ENCODE measurements around the gene MCU.
A peak's percentile ranks its signal among the peaks of the same experiment; 100 is the strongest.
"Not testable (repeated sequence)": the region's sequence is repeated elsewhere in the genome, so short reads cannot be mapped to it uniquely, and the experiment has no call there.

The MCU gene

GRCh38 chr10:72771195-72771594 is 79.3 kb downstream of the MCU start:
- not testable (repeated sequence) for H3K4me1 ChIP-seq (ENCODE audit: control insufficient read depth in 5 of 5, insufficient read depth in 5 of 5, low read length in 5 of 5); H3K9ac ChIP-seq (ENCODE audit: low read length in 5 of 5); H3K4me3 ChIP-seq (ENCODE audit: low read depth in 1 of 5, low read length in 5 of 5); H3K27me3 ChIP-seq (ENCODE audit: control insufficient read depth in 5 of 5, insufficient read depth in 4 of 5, low read length in 5 of 5); H3K36me3 ChIP-seq (ENCODE audit: control insufficient read depth in 5 of 5, insufficient read depth in 5 of 5, low read length in 5 of 5); H3K27ac ChIP-seq (ENCODE audit: low read depth, low read length)
- H3K9me3 ChIP-seq (ENCODE audit: control insufficient read depth in 5 of 5, low read length in 5 of 5), result peaks cover 3 to 11% (median 9%) of the 10 kb centered on the region in 5 donors

GRCh38 chr10:72772031-72772430 is 80.1 kb downstream of the MCU start:
- Histone ChIP-seq H3K4me1 (ENCODE audit: control insufficient read depth in 5 of 5, insufficient read depth in 5 of 5, low read length in 5 of 5) (no peaks in the 10 kb centered on the region), H3K9ac (ENCODE audit: low read length in 5 of 5) (no peak overlapping the region), H3K27me3 (ENCODE audit: control insufficient read depth in 5 of 5, insufficient read depth in 4 of 5, low read length in 5 of 5) (no peaks in the 10 kb centered on the region), H3K36me3 (ENCODE audit: control insufficient read depth in 5 of 5, insufficient read depth in 5 of 5, low read length in 5 of 5) (no peaks in the 10 kb centered on the region), H3K9me3 (ENCODE audit: control insufficient read depth in 5 of 5, low read length in 5 of 5) (peaks cover 3 to 11% (median 9%) of the 10 kb centered on the region in 5 donors), H3K27ac (ENCODE audit: low read depth, low read length) (no peak overlapping the region), H3K4me3 (ENCODE audit: low read depth in 1 of 5, low read length in 5 of 5) (no peak overlapping the region)

GRCh38 chr10:72779874-72780273 is 87.9 kb downstream of the MCU start:
- no peak overlapping the region for H3K4me3 ChIP-seq (ENCODE audit: low read depth in 1 of 5, low read length in 5 of 5)
- no peaks in the 10 kb centered on the region for H3K36me3 ChIP-seq (ENCODE audit: control insufficient read depth in 5 of 5, insufficient read depth in 5 of 5, low read length in 5 of 5)
- no peaks in the 10 kb centered on the region for H3K27me3 ChIP-seq (ENCODE audit: control insufficient read depth in 5 of 5, insufficient read depth in 4 of 5, low read length in 5 of 5)
- peaks cover 0 to 16% (median 6%) of the 10 kb centered on the region in 5 donors for H3K4me1 ChIP-seq (ENCODE audit: control insufficient read depth in 5 of 5, insufficient read depth in 5 of 5, low read length in 5 of 5)
- no peak overlapping the region for H3K9ac ChIP-seq (ENCODE audit: low read length in 5 of 5)
- no peak overlapping the region for H3K27ac ChIP-seq (ENCODE audit: low read depth, low read length)
- no peaks in the 10 kb centered on the region for H3K9me3 ChIP-seq (ENCODE audit: control insufficient read depth in 5 of 5, low read length in 5 of 5)

- Histone ChIP-seq H3K4me3 (ENCODE audit: low read depth in 1 of 5, low read length in 5 of 5) (no peak overlapping the region), H3K36me3 (ENCODE audit: control insufficient read depth in 5 of 5, insufficient read depth in 5 of 5, low read length in 5 of 5) (no peaks in the 10 kb centered on the region), H3K9ac (ENCODE audit: low read length in 5 of 5) (no peak overlapping the region), H3K9me3 (ENCODE audit: control insufficient read depth in 5 of 5, low read length in 5 of 5) (no peaks in the 10 kb centered on the region), H3K27ac (ENCODE audit: low read depth, low read length) (no peak overlapping the region), H3K27me3 (ENCODE audit: control insufficient read depth in 5 of 5, insufficient read depth in 4 of 5, low read length in 5 of 5) (no peaks in the 10 kb centered on the region), H3K4me1 (ENCODE audit: control insufficient read depth in 5 of 5, insufficient read depth in 5 of 5, low read length in 5 of 5) (peaks cover 0 to 24% (median 13%) of the 10 kb centered on the region in 5 donors)
These were observed 90.8 kb downstream of the MCU start for GRCh38 chr10:72782649-72783330.

DNA sequence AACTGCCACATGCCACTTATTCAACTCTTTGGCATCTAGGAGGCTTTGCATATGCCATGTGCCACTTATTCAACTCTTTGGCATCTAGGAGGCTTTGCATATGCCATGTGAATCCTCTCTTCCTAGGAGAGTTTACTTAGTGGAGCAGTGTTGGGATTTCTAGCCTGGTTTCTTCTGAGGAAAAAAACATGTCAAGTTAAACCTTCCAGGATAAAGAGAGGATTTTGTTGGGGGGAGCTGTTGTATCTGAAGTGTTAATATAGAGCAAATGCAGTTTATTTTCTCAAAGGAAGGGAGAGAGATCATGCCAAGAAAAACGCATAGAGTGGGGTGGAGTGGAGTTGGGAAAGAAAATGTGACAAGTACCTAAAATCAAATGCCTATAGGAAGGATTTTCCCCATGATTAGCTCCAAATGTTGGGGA is 91.5 kb downstream of the MCU start:
- Histone ChIP-seq H3K9ac (ENCODE audit: low read length in 5 of 5) (no peak overlapping the region), H3K4me1 (ENCODE audit: control insufficient read depth in 5 of 5, insufficient read depth in 5 of 5, low read length in 5 of 5) (peaks cover 0 to 24% (median 13%) of the 10 kb centered on the region in 5 donors), H3K9me3 (ENCODE audit: control insufficient read depth in 5 of 5, low read length in 5 of 5) (no peaks in the 10 kb centered on the region), H3K27ac (ENCODE audit: low read depth, low read length) (no peak overlapping the region), H3K36me3 (ENCODE audit: control insufficient read depth in 5 of 5, insufficient read depth in 5 of 5, low read length in 5 of 5) (no peaks in the 10 kb centered on the region), H3K27me3 (ENCODE audit: control insufficient read depth in 5 of 5, insufficient read depth in 4 of 5, low read length in 5 of 5) (no peaks in the 10 kb centered on the region), H3K4me3 (ENCODE audit: low read depth in 1 of 5, low read length in 5 of 5) (no peak overlapping the region)

GRCh38 chr10:72784551-72785351 is 92.8 kb downstream of the MCU start:
- H3K4me3 ChIP-seq (ENCODE audit: low read depth in 1 of 5, low read length in 5 of 5), result peak overlapping the region in 2 of 5 donors; percentile 2 to 18
- H3K27ac ChIP-seq (ENCODE audit: low read depth, low read length), result peak overlapping the region; percentile 18

GRCh38 chr10:72785409-72785808 is 93.5 kb downstream of the MCU start:
- H3K36me3 ChIP-seq (ENCODE audit: control insufficient read depth in 5 of 5, insufficient read depth in 5 of 5, low read length in 5 of 5), result no peaks in the 10 kb centered on the region
- H3K9ac ChIP-seq (ENCODE audit: low read length in 5 of 5), result no peak overlapping the region
- peak overlapping the region in 1 of 5 donors; percentile 18 for H3K4me3 ChIP-seq (ENCODE audit: low read depth in 1 of 5, low read length in 5 of 5)
- peaks cover 0 to 24% (median 13%) of the 10 kb centered on the region in 5 donors for H3K4me1 ChIP-seq (ENCODE audit: control insufficient read depth in 5 of 5, insufficient read depth in 5 of 5, low read length in 5 of 5)
- H3K9me3 ChIP-seq (ENCODE audit: control insufficient read depth in 5 of 5, low read length in 5 of 5), result no peaks in the 10 kb centered on the region
- peak overlapping the region; percentile 18 for H3K27ac ChIP-seq (ENCODE audit: low read depth, low read length)
- no peaks in the 10 kb centered on the region for H3K27me3 ChIP-seq (ENCODE audit: control insufficient read depth in 5 of 5, insufficient read depth in 4 of 5, low read length in 5 of 5)

More at GRCh38 chr10:72784551-72785351, 92.8 kb downstream of the MCU start:
- Histone ChIP-seq H3K9ac (ENCODE audit: low read length in 5 of 5) (peak overlapping the region in 1 of 5 donors; percentile 41), H3K9me3 (ENCODE audit: control insufficient read depth in 5 of 5, low read length in 5 of 5) (no peaks in the 10 kb centered on the region), H3K27me3 (ENCODE audit: control insufficient read depth in 5 of 5, insufficient read depth in 4 of 5, low read length in 5 of 5) (no peaks in the 10 kb centered on the region), H3K36me3 (ENCODE audit: control insufficient read depth in 5 of 5, insufficient read depth in 5 of 5, low read length in 5 of 5) (no peaks in the 10 kb centered on the region), H3K4me1 (ENCODE audit: control insufficient read depth in 5 of 5, insufficient read depth in 5 of 5, low read length in 5 of 5) (peaks cover 0 to 24% (median 13%) of the 10 kb centered on the region in 5 donors)

- Histone ChIP-seq H3K27ac (ENCODE audit: low read depth, low read length) (no peak overlapping the region), H3K27me3 (ENCODE audit: control insufficient read depth in 5 of 5, insufficient read depth in 4 of 5, low read length in 5 of 5) (no peaks in the 10 kb centered on the region), H3K4me1 (ENCODE audit: control insufficient read depth in 5 of 5, insufficient read depth in 5 of 5, low read length in 5 of 5) (peaks cover 0 to 12% (median 2%) of the 10 kb centered on the region in 5 donors), H3K36me3 (ENCODE audit: control insufficient read depth in 5 of 5, insufficient read depth in 5 of 5, low read length in 5 of 5) (peaks cover 0 to 4% (median 0%) of the 10 kb centered on the region in 5 donors), H3K9ac (ENCODE audit: low read length in 5 of 5) (no peak overlapping the region), H3K4me3 (ENCODE audit: low read depth in 1 of 5, low read length in 5 of 5) (no peak overlapping the region), H3K9me3 (ENCODE audit: control insufficient read depth in 5 of 5, low read length in 5 of 5) (no peaks in the 10 kb centered on the region)
These were observed 98.5 kb downstream of the MCU start for GRCh38 chr10:72790216-72790990.

DNA sequence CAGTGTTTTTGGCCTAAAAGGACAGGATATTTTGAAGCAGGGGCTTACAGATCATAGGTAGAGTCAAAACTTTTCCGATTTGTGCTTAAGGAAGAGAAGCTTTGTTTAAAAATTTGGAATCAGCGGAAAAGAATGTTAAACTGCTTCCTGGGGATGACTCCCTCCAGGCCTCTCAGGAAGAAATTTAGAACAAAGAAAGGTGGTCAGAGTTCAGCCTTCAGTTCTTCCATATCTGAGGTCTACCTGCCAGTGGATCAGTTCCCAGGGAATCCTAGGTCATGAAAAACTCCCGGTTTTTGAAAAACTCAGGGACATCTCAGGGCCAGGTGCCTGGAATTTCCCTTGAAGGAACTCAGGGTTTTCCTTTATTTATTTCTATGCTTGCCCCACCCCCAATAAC is 100.3 kb downstream of the MCU start:
- no peaks in the 10 kb centered on the region for H3K9me3 ChIP-seq (ENCODE audit: control insufficient read depth in 5 of 5, low read length in 5 of 5)
- H3K9ac ChIP-seq (ENCODE audit: low read length in 5 of 5), result no peak overlapping the region
- peaks cover 0 to 4% (median 0%) of the 10 kb centered on the region in 5 donors for H3K36me3 ChIP-seq (ENCODE audit: control insufficient read depth in 5 of 5, insufficient read depth in 5 of 5, low read length in 5 of 5)
- H3K27me3 ChIP-seq (ENCODE audit: control insufficient read depth in 5 of 5, insufficient read depth in 4 of 5, low read length in 5 of 5), result no peaks in the 10 kb centered on the region
- no peak overlapping the region for H3K4me3 ChIP-seq (ENCODE audit: low read depth in 1 of 5, low read length in 5 of 5)
- H3K4me1 ChIP-seq (ENCODE audit: control insufficient read depth in 5 of 5, insufficient read depth in 5 of 5, low read length in 5 of 5), result peaks cover 0 to 9% (median 0%) of the 10 kb centered on the region in 5 donors
- peak overlapping the region; percentile 81 for H3K27ac ChIP-seq (ENCODE audit: low read depth, low read length)
